Calu3 (cell line): ENCODE measurements around the gene PBOV1. TPM values are rescaled to one million over a fixed set of nuclear protein-coding genes. Genes with fewer than 3 reads are reported as not detected.

ENCODE experiments used
- BruUV-seq: library from RNA; stranded (reverse); fragments of 400-500 nt; replicated peaks from 2 replicates; lab custom pipeline; 2021; lab: Mats Ljungman, UMichigan
- CTCF ChIA-PET: fragments of 300-600 bp; sonication (Branson Sonifier 250); formaldehyde crosslinking; loops from one replicate; lab custom pipeline; 2022; ENCODE audit warnings: antibody characterized with exemption; lab: Charles Lee
- DNase-seq: peaks from one replicate; pipeline ENCODE4 v3.0.0; 2022
- H3K27ac Mint-ChIP-seq: one replicate; pipeline ENCODE4 v1.8.0; 2022; ENCODE audit warnings: mixed read lengths; ENCODE audit not compliant: unreplicated experiment
- H3K27me3 Mint-ChIP-seq: one replicate; pipeline ENCODE4 v1.8.0; 2022; ENCODE audit warnings: mixed read lengths; ENCODE audit not compliant: unreplicated experiment
- H3K36me3 Mint-ChIP-seq: one replicate; pipeline ENCODE4 v1.8.0; 2022; ENCODE audit warnings: mild to moderate bottlenecking, moderate library complexity, mixed read lengths; ENCODE audit not compliant: insufficient read depth, unreplicated experiment
- H3K4me1 Mint-ChIP-seq: one replicate; pipeline ENCODE4 v1.8.0; 2022; ENCODE audit warnings: mild to moderate bottlenecking, low read depth, mixed read lengths; ENCODE audit not compliant: unreplicated experiment
- H3K4me3 Mint-ChIP-seq: one replicate; pipeline ENCODE4 v1.8.0; 2022; ENCODE audit warnings: mild to moderate bottlenecking, low read depth, moderate library complexity, mixed read lengths; ENCODE audit not compliant: unreplicated experiment
- H3K9me3 Mint-ChIP-seq: one replicate; pipeline ENCODE4 v1.8.0; 2022; ENCODE audit warnings: low read depth, mixed read lengths; ENCODE audit not compliant: unreplicated experiment
- CTCF ChIP-seq: fragments of 200-600 bp; IDR thresholded peaks from one replicate; pipeline ENCODE4 v1.8.0; 2022; ENCODE audit warnings: antibody characterized with exemption; ENCODE audit not compliant: unreplicated experiment
- intact Hi-C: fragments of 100-400 bp; cut with micrococcal nuclease; formaldehyde crosslinking; loops from one replicate; pipeline ENCODE4 v1.10.0; 2022; ENCODE audit not compliant: unreplicated experiment
- total RNA-seq: library from RNA; stranded (reverse); gene quantifications from 2 replicates; pipeline ENCODE4 v1.2.3, GENCODE V29; 2022

The PBOV1 gene
- total RNA-seq, 1 experiment from 2014 or later = not detected

GRCh38 chr6:138204303-138204702, 14.0 kb downstream of the PBOV1 start:
- H3K9me3 Mint-ChIP-seq = no peaks in the 10 kb centered on the region
- no TSS peak for BruUV-seq

GRCh38 chr6:138203315-138203714, 15.0 kb downstream of the PBOV1 start:
- H3K27ac Mint-ChIP-seq = no peak overlapping the region
- intact Hi-C loops = no loop called here
- no peak for TF ChIP-seq CTCF
- CTCF ChIA-PET = no interaction called here
- H3K4me1 Mint-ChIP-seq = no peaks in the 10 kb centered on the region
- no peak for DNase-seq
- no peaks in the 10 kb centered on the region for H3K27me3 Mint-ChIP-seq
- BruUV-seq = no TSS peak
- no peaks in the 10 kb centered on the region for H3K9me3 Mint-ChIP-seq
- no peaks in the 10 kb centered on the region for H3K36me3 Mint-ChIP-seq
- H3K4me3 Mint-ChIP-seq = no peak overlapping the region

More at GRCh38 chr6:138204303-138204702, 14.0 kb downstream of the PBOV1 start:
- Mint-ChIP-seq H3K4me1 (no peaks in the 10 kb centered on the region), H3K4me3 (no peak overlapping the region), H3K27ac (no peak overlapping the region), H3K36me3 (no peaks in the 10 kb centered on the region), H3K27me3 (no peaks in the 10 kb centered on the region)
- DNase-seq = no peak
- CTCF ChIA-PET = no interaction called here
- intact Hi-C loops = no loop called here
- TF ChIP-seq CTCF = no peak

- Mint-ChIP-seq H3K4me1 (no peaks in the 10 kb centered on the region), H3K27ac (no peak overlapping the region), H3K27me3 (no peaks in the 10 kb centered on the region), H3K9me3 (no peaks in the 10 kb centered on the region), H3K36me3 (no peaks in the 10 kb centered on the region), H3K4me3 (no peak overlapping the region)
- no peak for DNase-seq
- TF ChIP-seq CTCF = no peak
- BruUV-seq = no TSS peak
- intact Hi-C loops = no loop called here
- CTCF ChIA-PET = no interaction called here
These were observed 16.5 kb downstream of the PBOV1 start for GRCh38 chr6:138201836-138202235.

- Mint-ChIP-seq H3K9me3 (no peaks in the 10 kb centered on the region), H3K27ac (no peak overlapping the region), H3K4me3 (no peak overlapping the region), H3K4me1 (no peaks in the 10 kb centered on the region), H3K27me3 (no peaks in the 10 kb centered on the region), H3K36me3 (no peaks in the 10 kb centered on the region)
- no TSS peak for BruUV-seq
- intact Hi-C loops = no loop called here
- no peak for TF ChIP-seq CTCF
- CTCF ChIA-PET = no interaction called here
- DNase-seq = no peak
These were observed 19.7 kb downstream of the PBOV1 start for GRCh38 chr6:138198430-138199091.
